ENCODE measurements around the gene FLYWCH2. TPM values are rescaled to one million over a fixed set of nuclear protein-coding genes. Genes with fewer than 3 reads are reported as not detected.

The FLYWCH2 gene
- total RNA-seq, 1 experiment from 2014 or later, result 16.5 TPM

DNA sequence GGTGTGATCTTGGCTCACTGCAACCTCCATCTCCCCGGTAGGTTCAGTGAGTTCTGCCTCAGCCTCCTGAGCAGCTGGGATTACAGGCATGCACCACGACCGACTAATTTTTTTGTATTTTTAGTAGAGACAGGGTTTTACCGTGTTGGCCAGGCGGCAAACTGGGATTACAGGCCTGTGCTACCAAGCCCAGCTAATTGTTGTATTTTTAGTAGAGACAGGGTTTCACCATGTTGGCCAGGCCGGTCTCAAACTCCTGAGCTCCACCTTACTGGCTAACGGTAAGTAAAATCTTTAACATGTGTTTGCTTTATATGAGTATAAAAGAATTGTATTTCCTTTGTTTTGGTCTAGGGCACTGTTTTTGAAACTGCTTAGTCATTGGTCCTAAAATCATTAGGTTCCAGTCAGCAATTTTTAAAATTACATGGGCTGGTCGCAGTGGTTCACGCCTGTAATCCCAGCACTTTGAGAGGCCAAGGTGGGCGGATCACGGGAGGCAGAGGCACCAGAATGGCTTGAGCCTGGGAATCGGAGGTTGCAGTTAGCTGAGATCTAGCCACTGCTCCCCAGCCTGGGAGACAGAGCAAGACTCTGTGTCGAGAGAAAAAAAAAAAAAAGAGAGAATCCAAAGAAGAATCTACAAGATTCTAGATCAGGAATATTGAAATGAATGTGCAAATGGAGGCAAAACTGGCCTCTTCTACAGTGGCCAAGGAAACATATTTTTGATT lies 32.3 kb downstream of the FLYWCH2 start:
- TF ChIP-seq, protein P1, sequence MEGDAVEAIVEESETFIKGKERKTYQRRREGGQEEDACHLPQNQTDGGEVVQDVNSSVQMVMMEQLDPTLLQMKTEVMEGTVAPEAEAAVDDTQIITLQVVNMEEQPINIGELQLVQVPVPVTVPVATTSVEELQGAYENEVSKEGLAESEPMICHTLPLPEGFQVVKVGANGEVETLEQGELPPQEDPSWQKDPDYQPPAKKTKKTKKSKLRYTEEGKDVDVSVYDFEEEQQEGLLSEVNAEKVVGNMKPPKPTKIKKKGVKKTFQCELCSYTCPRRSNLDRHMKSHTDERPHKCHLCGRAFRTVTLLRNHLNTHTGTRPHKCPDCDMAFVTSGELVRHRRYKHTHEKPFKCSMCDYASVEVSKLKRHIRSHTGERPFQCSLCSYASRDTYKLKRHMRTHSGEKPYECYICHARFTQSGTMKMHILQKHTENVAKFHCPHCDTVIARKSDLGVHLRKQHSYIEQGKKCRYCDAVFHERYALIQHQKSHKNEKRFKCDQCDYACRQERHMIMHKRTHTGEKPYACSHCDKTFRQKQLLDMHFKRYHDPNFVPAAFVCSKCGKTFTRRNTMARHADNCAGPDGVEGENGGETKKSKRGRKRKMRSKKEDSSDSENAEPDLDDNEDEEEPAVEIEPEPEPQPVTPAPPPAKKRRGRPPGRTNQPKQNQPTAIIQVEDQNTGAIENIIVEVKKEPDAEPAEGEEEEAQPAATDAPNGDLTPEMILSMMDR (conservative IDR thresholded peaks at IDR 0.05), result no peak
- H3K27ac ChIP-seq (ENCODE audit: insufficient read length, low read depth, low read length), result no peak overlapping the region
- no peak overlapping the region for H3K4me3 Mint-ChIP-seq

More for the DNA sequence above, 32.3 kb downstream of the FLYWCH2 start:
- H3K9me3 ChIP-seq (ENCODE audit: control insufficient read depth, low read depth, low read length), result no peaks in the 10 kb centered on the region
- H3K56ac ChIP-seq (ENCODE audit: insufficient read length, low read depth, low read length), result no peak overlapping the region
- H3K23ac ChIP-seq (ENCODE audit: insufficient read length, low read depth, low read length), result no peak overlapping the region
- H2BK20ac ChIP-seq (ENCODE audit: low read depth, low read length, poor library complexity, severe bottlenecking), result no peak overlapping the region
- H4K20me1 ChIP-seq (ENCODE audit: control insufficient read depth, insufficient read depth, insufficient read length), result no peaks in the 10 kb centered on the region
- Mint-ChIP-seq H3K4me1 (peaks cover 8 to 14% of the 10 kb centered on the region in 2 experiments), H3K36me3 (ENCODE audit: insufficient read depth in 1 of 3, low read depth in 3 of 3) (peaks cover 7 to 19% (median 16%) of the 10 kb centered on the region in 3 experiments), H3K9me3 (no peaks in the 10 kb centered on the region), H3K27ac (peak overlapping the region in 1 of 3 experiments; percentile 31; a peak in 1 of 7 replicates), H3K27me3 (ENCODE audit: low read depth) (peaks cover 12% of the 10 kb centered on the region)
- H4K5ac ChIP-seq (ENCODE audit: insufficient read length, low read depth, low read length), result no peak overlapping the region
- no peak overlapping the region for H2BK15ac ChIP-seq (ENCODE audit: low read depth, low read length)
- no peak overlapping the region for H2BK12ac ChIP-seq (ENCODE audit: insufficient read length, low read depth, low read length)
- H3K4me2 ChIP-seq (ENCODE audit: insufficient read depth, insufficient read length, low read length), result no peak overlapping the region
- no peak overlapping the region for H4K91ac ChIP-seq (ENCODE audit: insufficient read length, low read depth, low read length)
- no peak overlapping the region for H3T11ph ChIP-seq (ENCODE audit: low read length)
- DNase-seq, result no peak
- peaks cover 5% of the 10 kb centered on the region for H3K23me2 ChIP-seq (ENCODE audit: insufficient read length, low read depth, low read length, poor library complexity, severe bottlenecking)
- H3K4me1 ChIP-seq (ENCODE audit: insufficient read depth, low read length), result peaks cover 3% of the 10 kb centered on the region; the same call in 1 of the 2 replicates
- no peak overlapping the region for H2AFZ ChIP-seq (ENCODE audit: low read length)
- peaks cover 3% of the 10 kb centered on the region; the same call in 1 of the 2 replicates for H3K27me3 ChIP-seq (ENCODE audit: insufficient read depth, low read length)
- H3K9ac ChIP-seq (ENCODE audit: extremely low read depth, insufficient read length, low read length), result no peak overlapping the region
- no CpG with 5 or more reads among the region's 13 CpGs for WGBS (ENCODE audit: extremely low coverage, insufficient read length, low lambda C conversion rate)
- H3K79me1 ChIP-seq (ENCODE audit: insufficient read depth, low read depth, low read length, poor library complexity, severe bottlenecking), result no peaks in the 10 kb centered on the region
- H3K4ac ChIP-seq (ENCODE audit: low read depth, low read length), result no peak overlapping the region
- no peak overlapping the region for H3K14ac ChIP-seq (ENCODE audit: insufficient read depth, low read length)
- H3K18ac ChIP-seq (ENCODE audit: insufficient read length, low read depth, low read length), result no peak overlapping the region
- no peaks in the 10 kb centered on the region; the same call in 1 of the 2 replicates for H3K79me2 ChIP-seq (ENCODE audit: insufficient read depth, low read length)
- H4K8ac ChIP-seq (replicated peaks; ENCODE audit: insufficient read length, low read depth, low read length), result no peak overlapping the region
- no peak overlapping the region for H2BK120ac ChIP-seq (ENCODE audit: low read depth, low read length, poor library complexity, severe bottlenecking)
- H2AK5ac ChIP-seq (ENCODE audit: insufficient read length, low read length), result no peak overlapping the region
- H2BK5ac ChIP-seq (ENCODE audit: insufficient read length, low read length), result no peak overlapping the region

Data from H9 (cell line).